Adipose tissue (tissue), 3 donors: ENCODE data around the gene FDX2. TPM values are rescaled to one million over a fixed set of nuclear protein-coding genes. Genes with fewer than 3 reads are reported as not detected.
"Not testable (repeated sequence)": the region's sequence is repeated elsewhere in the genome, so short reads cannot be mapped to it uniquely, and the experiment has no call there.

ENCODE experiments used
- H3K27ac ChIP-seq: one replicate; pipeline ENCODE4 v1.5.1; 2013; ENCODE audit warnings: low read depth, low read length
- WGBS, 3 donors: extraction: QIAGEN DNeasy Blood & Tissue Kit; methylation state at CpG; one replicate each; pipeline ENCODE4 v1.1.7; 2013; 5-methylcytosine and 5-hydroxymethylcytosine counted together
- polyA plus RNA-seq, 3 donors: library from polyadenylated mRNA; stranded (reverse); fragments of 200-250 nt; gene quantifications; one replicate each; pipeline ENCODE4 v1.2.3, GENCODE V29; 2013
- donor health status: healthy with polysubstance abuse.
- donor health status: Bipolar disorder and iron deficiency.
- donor health status: healthy.

The FDX2 gene
- polyA plus RNA-seq = 10 to 100 TPM; 13.0 to 22.5 (median 19.1) TPM

DNA sequence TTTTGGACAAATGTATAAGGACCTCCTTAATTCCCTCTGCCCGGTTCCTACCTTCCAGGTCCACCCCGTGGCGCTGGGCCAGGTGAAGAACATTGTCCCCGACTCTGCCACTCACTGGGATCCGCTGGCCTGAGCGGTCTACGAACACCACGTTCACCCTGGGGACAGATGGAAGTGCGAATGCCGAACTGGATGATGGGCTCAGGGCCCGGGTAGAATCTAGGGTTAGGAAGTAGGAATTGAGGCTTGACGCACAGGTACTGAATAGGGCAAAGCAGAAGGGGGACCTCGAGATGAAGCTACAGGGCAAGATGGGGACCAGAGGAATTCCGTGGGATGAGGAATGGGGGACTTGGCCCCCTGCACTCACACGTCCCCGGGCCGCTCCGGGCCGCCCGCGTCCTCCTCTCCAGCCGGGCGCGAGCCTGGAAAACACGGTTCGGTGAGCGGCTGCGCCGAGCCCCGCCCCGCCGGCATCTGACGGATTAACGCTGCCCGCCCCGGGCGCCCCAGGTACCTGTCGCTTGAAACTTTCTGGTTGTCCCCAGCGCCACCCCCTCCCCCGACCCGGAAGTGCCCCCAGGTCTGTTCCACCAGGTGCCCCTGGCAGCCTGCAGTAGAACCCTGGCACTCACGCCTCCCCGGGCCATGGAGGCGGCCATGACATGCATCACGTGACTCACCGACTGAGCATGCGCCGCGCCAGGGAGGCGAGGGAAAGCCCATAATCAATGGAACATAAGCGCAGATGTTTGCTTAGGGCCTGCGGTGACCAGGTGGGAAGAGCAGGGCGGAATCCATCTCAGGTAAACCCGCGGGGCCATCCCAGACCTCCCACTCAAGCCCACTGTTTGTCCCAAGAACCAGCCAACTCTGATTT lies at the start of gene FDX2:
Gene FDX2, minus strand, starts transcription at position 681 of the 880 bp plus-strand sequence. Its CDS starts 19 bp downstream, at position 662.
- no peak within 1 kb of the TSS for H3K27ac ChIP-seq
- WGBS, 3 donors = 0 to 1% (median 1%) methylated on average over 49 to 55 of the region's 55 CpGs

DNA sequence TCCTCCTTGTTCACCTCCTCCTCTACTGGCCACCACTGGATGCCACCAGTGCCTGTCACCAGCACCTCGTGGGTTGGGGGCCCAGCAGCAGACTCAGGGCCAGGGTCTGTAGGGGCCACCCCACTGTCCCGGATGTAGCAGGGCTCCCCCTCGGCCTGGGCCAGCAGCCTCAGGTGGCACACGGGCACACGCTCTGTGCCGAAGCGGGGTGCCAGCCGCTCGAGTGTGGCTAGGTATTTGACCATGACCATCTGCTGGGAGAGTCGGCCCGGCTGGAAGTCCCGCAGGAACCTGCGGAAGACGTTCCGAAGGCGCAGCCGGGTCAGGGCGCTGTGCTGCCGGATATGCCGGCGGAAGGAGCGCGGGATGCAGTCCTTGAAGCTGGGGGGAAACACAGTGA lies 49.7 kb upstream of the FDX2 start:
- H3K27ac ChIP-seq = no peak overlapping the region
- WGBS, 3 donors = 95 to 96% (median 96%) methylated on average over 23 of the region's 23 CpGs

DNA sequence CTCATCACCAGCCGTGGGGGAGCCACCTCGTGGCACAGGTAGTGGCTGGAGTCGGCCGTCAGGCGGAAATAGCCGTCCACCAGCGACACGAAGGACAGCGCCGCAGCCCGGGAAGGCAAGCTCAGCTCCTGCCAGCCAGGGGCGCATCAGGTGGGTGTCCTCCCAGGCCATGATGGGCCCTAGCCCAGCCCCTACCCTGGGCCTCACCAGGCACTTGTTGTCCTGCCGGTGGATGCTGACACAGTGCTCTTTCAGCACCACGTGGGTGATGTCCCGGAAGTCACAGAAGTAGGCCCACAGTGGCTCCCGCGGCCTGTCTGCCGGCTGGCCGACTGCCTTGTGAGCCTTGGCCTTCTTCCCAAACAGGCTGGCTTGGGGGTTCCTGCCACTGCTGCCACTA lies 48.8 kb upstream of the FDX2 start:
- H3K27ac ChIP-seq = no peak overlapping the region
- 79 to 85% (median 81%) methylated on average over 19 of the region's 19 CpGs for WGBS, 3 donors

DNA sequence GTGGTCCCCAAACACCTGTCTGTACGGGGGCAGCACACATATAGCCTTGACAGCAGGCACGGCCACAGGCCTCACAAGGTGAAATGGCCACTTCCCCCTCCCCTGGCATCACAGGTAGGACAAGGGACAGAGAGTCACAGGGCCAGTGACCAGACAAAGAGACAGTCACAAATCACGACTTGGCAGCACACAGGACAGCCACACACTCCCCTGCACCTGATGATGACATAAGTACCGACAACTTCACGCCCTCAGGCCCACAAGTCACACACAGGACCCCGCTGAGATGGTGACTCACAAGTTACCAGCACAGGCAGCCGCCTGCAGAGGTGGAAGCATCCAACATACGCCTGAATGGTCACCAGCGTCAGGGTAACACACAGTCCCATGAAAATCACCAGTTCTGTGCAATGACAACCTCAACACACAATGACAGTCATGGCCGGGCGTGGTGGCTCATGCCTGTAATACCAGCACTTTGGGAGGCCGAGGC lies 48.0 kb upstream of the FDX2 start:
- H3K27ac ChIP-seq = no peak overlapping the region
- WGBS, 3 donors = 91 to 96% (median 94%) methylated on average over 12 of the region's 12 CpGs

DNA sequence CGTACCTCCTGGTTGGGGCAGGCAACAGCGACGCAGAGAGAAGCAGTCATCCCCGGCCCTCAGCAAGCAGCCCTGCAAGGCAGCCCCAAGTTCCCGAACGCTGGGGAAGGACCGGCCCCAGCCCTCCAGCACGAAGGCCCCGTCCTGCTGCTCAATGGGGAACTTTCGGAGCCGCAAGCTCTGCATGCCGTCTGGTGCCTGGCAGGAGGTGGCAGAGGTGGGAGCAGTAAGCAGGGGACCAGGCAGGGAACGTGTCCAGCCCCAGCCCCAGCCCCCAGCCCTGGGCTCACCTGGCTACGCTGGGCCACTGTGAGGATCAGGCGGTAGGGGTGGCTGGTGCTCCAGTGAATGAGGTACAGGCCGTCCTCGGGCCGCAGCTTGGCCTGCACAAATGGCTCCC lies 46.4 kb upstream of the FDX2 start:
- 92 to 95% (median 95%) methylated on average over 14 to 18 of the region's 18 CpGs for WGBS, 3 donors
- no peak overlapping the region for H3K27ac ChIP-seq

DNA sequence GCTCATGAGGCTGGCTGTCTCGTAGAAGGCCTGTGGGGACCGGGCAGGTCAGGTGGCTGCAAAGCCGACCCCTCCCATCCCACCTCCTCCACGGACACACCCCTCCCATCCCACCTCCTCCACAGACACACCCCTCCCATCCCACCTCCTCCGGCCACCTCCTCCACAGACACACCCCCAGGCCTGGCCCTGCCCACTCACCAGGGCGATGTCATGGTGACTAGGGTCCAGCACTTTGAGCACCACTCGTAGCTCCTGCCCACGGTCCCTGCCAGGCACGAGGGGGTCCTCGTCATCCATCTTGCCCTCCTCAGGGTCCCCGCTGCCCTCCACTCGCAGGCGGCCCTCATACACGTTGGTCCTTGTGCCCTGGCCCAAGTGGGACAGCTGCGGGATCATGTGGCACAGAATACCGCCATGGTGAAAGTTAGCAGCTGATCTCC lies 45.8 kb upstream of the FDX2 start:
- H3K27ac ChIP-seq = no peak overlapping the region
- WGBS, 3 donors = 86 to 89% (median 87%) methylated on average over 11 to 16 of the region's 16 CpGs

DNA sequence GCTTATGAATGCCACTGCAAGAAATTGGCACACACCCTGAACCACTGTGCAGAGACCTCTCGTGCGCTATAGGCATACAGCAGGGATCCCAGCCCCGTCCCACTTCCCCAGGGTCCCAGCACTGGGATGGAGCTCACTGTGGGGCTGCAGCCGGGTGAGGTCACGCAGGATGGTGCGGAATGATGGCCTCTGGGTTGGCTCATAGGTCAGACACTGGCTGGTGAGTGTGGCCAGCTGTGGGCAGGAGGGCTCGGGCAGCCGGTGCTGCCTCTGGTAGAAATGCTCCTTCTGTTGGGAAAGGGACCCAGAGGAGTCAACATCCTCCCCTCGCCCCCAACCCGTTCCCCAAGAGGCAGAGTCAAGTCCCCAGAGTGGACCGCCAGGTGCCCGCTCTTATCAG lies 40.6 kb upstream of the FDX2 start:
- no peak overlapping the region for H3K27ac ChIP-seq
- WGBS, 3 donors = 91 to 99% (median 96%) methylated on average over 12 of the region's 12 CpGs

DNA sequence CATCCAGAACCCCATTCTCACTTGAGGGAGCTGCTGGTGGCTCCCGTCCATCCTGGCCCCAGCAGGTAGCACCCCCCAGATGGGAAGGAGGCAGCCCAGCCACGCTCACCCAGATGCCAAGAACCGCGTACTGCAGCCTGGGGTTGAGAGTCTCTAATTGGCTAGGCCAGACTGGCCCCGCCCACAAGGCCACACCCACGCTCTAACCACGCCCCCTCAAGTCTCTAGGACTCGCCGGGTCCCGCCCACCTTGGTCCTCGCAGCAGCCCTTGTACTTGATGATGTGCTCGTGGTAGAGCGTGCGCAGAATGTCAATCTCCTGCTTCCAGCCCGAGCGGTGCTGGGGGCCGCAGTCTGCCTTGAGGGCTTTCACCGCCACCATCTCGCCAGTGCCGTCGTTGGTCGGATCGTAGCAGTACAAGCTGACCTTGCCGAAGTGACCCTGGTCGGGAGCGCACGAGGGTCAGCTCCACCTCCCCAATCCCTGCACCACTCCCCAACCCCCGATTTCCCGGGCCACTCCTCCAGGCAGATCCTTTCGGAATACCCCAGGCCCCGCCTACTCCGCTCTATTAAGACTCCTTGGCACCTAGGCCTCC lies 38.1 kb upstream of the FDX2 start:
- H3K27ac ChIP-seq = no peak overlapping the region
- 83 to 89% (median 84%) methylated on average over 32 of the region's 32 CpGs for WGBS, 3 donors

DNA sequence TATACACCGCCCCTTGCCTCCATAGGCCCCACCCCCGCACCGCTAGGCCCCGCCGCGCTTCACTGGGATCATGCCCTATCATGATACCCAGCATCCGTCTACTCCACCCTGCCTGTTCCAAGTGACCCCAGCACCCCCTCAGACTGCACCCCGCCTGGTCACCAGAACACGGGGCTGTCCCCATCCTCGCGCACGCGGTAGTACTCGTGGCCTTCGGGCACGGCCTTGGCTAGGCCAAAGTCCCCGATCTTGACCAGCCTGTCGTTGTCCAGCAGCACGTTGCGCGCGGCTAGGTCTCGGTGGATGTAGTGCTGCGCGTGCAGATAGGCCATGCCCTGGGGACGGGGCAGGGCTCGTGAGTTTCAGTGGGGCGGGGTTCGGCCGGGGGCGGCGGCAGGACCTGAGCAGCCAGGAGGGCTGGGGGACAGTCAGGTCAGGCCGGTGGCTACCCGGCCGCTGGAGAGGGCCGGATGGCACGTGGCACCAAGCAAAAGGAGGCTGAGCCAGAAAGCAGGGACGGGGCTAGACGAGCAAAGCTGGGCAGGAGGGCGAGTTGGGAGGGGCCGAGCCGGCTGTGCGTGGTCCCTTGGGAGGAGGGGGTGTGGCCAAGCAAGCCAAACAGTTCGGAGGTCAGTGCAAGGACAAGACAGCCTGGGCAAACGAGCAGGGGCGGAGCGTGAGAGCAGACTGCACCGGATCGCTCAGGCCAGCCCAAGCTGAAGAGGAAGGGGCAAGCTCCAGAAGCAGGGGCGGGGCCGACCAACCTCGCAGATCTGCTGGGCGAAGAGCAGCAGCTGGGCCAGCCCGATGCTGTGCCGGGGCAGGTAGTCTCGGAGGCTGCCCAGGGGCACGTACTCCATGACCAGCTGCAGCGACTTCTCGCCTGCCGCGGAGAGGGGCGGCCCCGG lies 37.2 kb upstream of the FDX2 start:
- H3K27ac ChIP-seq = no peak overlapping the region

DNA sequence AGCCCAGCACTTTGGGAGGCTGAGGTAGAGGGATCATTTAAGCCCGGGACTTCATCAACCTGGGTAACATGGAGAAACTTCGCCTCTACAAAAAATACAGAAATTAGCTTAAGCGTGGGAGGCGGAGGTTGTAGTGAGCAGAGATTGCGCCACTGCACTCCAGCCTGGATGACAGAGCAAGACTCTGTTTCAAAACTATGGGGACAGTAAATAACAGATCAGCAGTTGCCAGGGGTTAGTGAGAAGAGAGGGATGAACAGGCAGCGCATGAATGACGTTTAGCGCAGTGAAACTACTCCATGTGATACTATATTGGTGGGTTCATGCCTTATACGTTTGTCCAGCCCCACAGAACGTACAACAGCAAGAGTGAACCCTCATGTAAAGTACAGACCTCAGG lies 30.7 kb upstream of the FDX2 start:
- H3K27ac ChIP-seq = no peak overlapping the region
- WGBS, 3 donors = 41 to 62% (median 44%) methylated on average over 10 of the region's 10 CpGs

More for the DNA sequence above, 37.2 kb upstream of the FDX2 start:
- 58 to 75% (median 71%) methylated on average over 58 to 63 of the region's 63 CpGs for WGBS, 3 donors

DNA sequence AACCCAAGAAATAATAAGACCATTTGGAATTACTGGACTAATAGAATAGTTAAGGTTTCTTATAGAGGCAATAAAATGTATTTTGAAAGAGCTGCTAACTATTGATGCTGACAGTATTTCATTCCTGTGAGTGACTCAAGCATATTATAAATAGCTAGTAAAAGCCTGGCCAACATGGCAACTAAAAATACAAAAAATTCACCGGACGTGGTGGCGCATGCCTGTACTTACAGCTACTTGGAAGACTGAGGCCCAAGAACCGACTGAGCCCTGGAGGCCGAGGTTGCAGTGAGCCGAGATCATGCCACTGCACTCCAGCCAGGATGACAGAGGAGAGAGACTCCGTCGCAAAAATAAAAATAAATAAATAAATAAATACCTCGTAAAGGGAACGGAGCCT lies 29.0 kb upstream of the FDX2 start:
- 88 to 94% (median 91%) methylated on average over 10 of the region's 10 CpGs for WGBS, 3 donors
- no peak overlapping the region for H3K27ac ChIP-seq

DNA sequence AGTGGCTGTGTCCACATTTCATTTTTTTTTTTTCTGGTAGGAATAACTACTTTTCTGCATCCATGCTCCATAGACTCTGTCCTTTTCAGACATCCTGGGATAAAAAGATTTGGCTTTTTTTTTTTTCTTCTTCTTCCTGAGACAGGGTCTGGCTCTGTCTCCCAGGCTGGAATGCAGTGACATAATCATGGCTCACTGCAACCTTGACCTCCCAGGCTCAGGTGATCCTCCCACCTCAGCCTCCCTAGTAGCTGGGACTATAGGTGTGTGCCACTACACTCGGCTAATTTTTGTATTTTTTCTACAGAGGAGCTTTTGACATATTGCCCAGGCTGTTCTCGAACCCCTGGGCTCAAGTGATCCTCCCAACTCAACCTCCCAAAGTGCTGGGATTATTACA lies 27.7 kb upstream of the FDX2 start:
- no peak overlapping the region for H3K27ac ChIP-seq
- WGBS, 3 donors = 62 to 84% (median 78%) methylated on average over 2 of the region's 2 CpGs

DNA sequence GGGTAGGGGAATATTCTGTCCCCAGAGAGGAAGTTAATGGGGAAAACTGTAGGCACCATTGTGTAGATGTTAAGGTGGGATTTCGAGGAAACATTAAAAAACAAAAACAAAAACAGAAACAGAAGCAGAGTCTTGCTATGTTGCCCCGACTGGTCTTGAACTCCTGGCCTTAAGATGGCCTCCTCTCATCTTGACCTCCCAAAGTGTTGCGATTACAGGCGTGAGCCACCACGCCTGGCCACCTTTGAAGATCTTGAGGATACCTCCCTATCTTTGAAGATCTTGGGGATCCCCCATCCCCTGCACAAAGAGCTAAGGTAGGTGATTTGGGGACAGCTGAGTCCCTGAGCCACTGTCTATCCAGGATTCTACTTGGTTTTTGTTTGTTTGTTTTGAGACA lies 24.2 kb upstream of the FDX2 start:
- 86 to 90% (median 87%) methylated on average over 5 of the region's 5 CpGs for WGBS, 3 donors
- H3K27ac ChIP-seq = no peak overlapping the region

DNA sequence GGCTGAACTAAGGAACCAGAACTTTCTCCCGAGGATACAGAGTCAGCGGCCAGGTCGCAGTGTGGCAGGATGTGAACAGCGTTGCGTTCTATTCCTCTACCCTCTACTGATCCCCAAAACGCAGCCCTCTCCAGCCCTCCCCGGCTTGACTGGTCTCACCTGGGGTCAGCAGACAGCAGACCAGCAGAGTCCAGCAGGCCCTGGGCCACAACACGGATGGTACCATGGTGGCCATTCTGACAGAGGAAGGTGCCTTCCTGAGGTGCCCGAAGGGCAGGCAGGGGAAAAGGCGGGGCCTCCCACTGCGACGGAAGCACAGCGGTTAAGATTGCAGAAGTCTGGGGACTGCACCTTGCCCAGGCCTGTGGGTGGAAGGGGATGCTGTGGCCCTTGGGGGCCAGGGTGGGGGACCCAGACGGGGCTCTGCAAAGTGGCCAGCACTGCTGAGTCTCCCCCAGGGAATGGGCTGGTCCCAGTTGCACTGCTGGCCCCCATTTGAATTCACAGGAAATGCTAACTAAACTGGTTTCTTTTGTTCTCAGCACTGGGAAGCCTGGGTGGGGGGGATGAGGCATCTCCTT lies 23.7 kb upstream of the FDX2 start, which contains the start of gene ICAM3:
Gene ICAM3, minus strand, starts transcription at position 245 of the 581 bp plus-strand sequence. Its CDS starts 10 bp downstream, at position 235.
- no peak within 1 kb of the TSS for H3K27ac ChIP-seq
- WGBS, 3 donors = 39 to 54% (median 40%) methylated on average over 13 to 14 of the region's 14 CpGs

DNA sequence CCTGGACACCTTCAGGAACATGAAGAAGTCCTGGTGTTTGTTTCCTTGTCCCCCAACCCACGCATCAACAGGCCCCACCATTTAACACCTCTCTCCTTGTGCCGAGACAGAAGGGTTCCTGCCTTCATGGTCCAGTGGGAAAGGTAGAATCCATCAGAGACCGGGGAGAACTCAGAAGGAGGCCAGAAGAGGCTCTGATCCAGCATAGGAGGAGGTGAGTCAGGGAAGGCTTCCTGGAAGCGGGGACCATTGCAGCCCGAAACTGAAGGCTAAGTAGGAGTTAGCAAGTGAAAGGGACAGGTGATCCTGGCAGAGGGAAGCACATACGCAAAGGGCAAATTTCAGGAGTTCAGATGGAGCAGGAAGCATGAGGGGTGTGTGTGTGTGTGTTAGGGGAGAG lies 23.1 kb upstream of the FDX2 start:
- H3K27ac ChIP-seq = no peak overlapping the region

DNA sequence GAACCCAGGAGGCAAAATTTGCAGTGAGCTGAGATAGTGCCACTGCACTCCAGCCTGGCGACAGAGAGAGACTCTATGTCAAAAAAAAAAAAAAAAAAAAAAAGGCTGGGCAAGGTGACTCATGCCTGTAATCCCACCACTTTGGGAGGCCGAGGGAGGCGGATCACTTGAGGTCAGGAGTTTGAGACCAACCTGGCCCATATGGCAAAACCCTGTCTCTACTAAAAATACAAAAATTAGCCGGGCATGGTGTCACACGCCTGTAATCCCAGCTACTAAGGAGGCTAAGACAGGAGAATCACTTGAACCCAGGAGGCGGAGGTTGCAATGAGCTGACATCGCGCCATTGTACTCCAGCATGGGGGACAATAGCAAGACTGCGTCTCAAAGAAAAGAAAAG lies 20.9 kb upstream of the FDX2 start:
- WGBS, 3 donors = 94 to 97% (median 96%) methylated on average over 9 of the region's 9 CpGs

More for the DNA sequence above, 23.1 kb upstream of the FDX2 start:
- WGBS, 3 donors = 68 to 77% (median 71%) methylated on average over 6 of the region's 6 CpGs

DNA sequence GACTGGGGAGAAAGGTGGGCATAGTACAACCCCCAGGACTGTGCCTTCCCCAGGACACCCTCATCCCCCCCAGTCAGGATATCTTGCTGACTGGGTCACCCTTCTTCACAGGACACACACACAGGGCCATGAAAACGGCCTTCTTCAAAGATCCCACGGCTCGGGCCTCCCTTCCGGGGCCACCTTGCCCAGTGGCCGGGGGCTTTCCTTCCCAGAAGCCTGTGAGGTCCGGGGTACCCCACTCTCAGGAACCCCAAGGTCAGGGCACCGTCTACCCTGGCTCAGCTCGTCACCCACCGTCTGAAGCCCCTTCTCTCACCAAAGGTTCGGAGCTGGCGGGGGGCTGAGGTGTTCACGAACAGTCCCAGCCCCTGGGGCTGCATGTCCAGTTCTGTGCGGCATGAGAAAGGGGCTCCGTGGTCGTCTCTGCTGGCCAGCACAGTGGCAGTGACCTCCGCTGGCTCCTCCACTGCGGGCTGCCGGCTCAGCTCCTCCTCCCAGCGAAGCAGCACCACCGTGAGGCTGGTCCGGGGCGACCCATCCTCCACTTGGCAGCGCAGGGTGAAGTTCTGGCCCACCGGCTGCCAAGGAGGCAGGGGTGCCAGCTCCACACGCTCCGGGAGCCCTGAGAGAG lies 19.7 kb upstream of the FDX2 start:
- no peak overlapping the region for H3K27ac ChIP-seq
- 44 to 71% (median 54%) methylated on average over 26 of the region's 26 CpGs for WGBS, 3 donors

More for the DNA sequence above, 20.9 kb upstream of the FDX2 start:
- not testable (repeated sequence) for H3K27ac ChIP-seq
